GM12892 (cell line): Measurements from ENCODE around the gene ATG2A.
A peak's percentile ranks its signal among the peaks of the same experiment; 100 is the strongest.

Source experiments
- DNase-seq: peaks from one replicate; pipeline ENCODE4 v3.0.0; 2011; ENCODE audit not compliant: insufficient read length
- FAIRE-seq: peaks from 2 replicates; lab custom pipeline; 2011; peaks lifted over from hg19 to GRCh38; lab: Jason Lieb, UNC
- POLR2A ChIP-seq: IDR thresholded peaks from 2 replicates; pipeline ENCODE4 v1.6.1; 2011; ENCODE audit warnings: low read depth, low read length, control low read depth
- POLR2AphosphoS5 ChIP-seq: IDR thresholded peaks from 2 replicates; pipeline ENCODE4 v1.6.1; 2011; ENCODE audit warnings: low read depth, low read length, control low read depth
- TAF1 ChIP-seq: IDR thresholded peaks from 2 replicates; pipeline ENCODE4 v1.6.1; 2011; ENCODE audit warnings: low read depth, mild to moderate bottlenecking, control low read depth, low read length, borderline replicate concordance

The ATG2A gene

DNA sequence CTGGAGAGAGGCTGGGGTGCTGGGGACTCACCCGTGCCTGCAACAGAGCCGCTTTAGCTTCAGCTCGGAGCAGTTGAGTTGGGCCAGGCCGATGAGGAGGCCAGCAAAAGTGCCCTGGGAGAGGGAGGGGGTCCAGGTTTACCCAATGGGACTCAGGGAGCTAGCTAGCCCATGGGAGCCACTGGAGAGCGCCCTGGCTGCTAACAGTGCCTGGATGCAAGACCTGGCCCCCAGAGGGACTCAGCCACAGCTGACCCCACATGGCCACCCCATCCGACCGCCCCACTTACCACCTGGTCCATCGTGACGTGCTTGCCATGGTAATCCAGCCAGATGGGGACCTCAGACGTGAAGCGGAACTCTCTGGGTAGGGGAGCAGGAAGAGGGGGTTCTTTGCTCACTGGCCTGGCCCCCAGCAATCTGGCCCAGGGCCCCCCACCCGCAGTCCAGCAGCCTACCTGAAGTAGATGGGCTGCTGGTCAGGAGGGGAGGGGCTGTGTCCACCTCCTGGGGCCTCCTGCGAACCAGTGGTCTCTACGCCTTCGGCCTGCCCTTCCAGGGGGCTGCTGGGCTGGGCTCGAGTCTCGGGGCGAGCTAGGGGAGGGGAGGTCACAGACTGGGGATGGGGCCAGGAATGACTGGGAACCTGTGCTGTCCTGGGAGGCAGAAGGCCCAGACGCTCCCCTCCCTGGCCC is 19.5 kb downstream of the ATG2A start:
- no peak for FAIRE-seq

DNA sequence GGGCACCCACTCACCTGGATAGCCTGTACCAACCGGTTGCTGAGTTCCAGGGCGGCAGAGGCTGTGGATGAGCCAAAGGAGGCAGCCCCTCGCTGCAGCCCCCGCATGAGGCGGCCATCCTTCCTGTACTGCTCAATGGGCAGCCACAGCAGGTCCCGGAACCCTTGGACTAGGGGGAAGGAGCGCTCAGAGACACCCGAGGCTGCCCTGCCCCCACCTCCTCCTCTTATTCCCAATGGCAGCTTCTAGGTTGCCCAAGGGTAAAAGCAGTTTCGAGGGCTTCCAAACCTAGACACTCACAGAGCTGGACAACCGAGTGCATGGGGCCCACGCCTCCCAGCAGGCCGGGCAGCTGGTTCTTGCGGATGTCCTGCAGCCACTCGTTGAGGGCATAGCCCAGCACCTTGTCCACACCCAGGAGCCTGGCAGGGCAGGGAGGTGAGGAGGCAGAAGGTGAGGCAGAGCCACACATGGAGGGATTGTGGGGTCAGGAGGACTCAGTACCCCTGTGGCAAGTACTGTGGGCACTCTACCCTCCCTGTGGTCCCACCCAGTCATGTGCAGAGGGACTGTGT is 20.5 kb downstream of the ATG2A start:
- FAIRE-seq (no peak), DNase-seq (no peak)
- TF ChIP-seq POLR2A: no peak
- no peak for TF ChIP-seq TAF1
- TF ChIP-seq POLR2AphosphoS5: no peak

More for the DNA sequence above, 19.5 kb downstream of the ATG2A start:
- no peak for DNase-seq
- TF ChIP-seq TAF1 (no peak), POLR2AphosphoS5 (no peak), POLR2A (no peak)

DNA sequence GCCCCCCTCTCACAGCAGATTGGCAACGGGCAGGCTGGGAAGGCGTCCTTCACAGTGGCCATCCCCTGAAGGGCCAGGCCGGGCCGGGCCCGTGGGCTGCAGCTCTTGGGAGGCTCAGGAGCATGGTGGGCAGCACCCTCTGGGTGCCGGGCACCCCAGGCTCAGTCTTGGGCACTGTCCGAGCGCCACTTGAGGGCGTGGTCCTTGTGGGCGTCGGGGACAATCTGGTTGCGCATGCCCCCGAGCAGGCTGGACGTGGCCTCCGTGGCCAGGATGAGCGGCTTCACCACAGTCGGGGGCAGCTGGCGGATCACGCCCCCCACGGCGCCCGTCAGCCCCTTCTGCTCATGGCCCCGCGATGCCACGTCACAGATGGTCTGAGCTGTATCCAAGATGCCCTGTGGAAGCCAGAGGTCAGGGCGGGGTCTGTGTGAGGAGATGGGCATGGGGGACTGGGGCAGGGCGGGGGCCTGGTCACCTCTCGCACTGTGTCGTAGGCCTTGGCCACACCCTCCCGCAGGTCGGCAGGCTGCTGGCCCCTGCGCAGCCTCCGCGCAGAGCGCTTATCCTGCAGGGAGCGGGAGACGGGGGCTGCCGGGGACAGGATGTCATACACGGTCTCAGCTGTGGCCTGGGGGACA is 22.1 kb downstream of the ATG2A start:
- DNase-seq (no peak), FAIRE-seq (no peak)
- TF ChIP-seq POLR2AphosphoS5: no peak
- no peak for TF ChIP-seq POLR2A
- TF ChIP-seq TAF1: no peak

DNA sequence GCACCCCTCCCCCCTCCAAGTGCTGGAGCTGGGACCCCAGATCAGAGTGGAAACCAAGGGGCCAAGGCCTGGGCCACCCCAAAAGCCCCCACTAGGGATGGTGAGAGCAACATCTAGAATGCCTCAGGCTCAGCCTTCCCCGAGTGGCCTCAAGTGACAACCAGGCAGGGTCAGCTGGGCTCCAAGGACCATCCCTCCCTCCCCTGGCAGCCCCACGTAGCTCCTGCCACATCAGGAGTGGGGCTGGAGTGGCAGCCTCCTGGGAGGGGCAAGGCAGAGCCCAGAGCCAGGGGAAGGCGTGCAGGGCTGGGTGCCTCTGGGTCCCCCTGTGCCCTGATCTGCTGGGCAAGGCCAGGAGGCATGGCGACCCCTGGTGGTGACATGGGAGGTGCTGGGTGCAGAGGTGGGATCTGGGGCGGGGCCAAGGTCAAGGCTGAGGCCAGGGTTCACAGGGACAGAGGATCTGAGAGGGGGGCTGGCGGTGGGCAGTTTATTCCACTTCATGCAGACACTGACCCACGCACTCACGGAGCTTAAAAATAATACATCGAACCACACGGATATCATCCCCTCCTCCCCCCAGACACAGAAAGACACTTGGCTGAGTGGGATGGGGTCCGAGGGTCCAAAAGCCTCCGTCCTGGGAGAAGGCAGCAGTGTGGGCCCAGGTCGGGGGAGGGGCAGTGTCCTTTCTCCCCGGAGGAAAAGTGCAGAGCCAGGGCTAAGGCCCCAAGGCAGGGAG is 22.8 kb downstream of the ATG2A start:
- TF ChIP-seq POLR2A (no peak), TAF1 (no peak), POLR2AphosphoS5 (no peak)
- DNase-seq (peak; percentile 99), FAIRE-seq (peak; percentile 100)

DNA sequence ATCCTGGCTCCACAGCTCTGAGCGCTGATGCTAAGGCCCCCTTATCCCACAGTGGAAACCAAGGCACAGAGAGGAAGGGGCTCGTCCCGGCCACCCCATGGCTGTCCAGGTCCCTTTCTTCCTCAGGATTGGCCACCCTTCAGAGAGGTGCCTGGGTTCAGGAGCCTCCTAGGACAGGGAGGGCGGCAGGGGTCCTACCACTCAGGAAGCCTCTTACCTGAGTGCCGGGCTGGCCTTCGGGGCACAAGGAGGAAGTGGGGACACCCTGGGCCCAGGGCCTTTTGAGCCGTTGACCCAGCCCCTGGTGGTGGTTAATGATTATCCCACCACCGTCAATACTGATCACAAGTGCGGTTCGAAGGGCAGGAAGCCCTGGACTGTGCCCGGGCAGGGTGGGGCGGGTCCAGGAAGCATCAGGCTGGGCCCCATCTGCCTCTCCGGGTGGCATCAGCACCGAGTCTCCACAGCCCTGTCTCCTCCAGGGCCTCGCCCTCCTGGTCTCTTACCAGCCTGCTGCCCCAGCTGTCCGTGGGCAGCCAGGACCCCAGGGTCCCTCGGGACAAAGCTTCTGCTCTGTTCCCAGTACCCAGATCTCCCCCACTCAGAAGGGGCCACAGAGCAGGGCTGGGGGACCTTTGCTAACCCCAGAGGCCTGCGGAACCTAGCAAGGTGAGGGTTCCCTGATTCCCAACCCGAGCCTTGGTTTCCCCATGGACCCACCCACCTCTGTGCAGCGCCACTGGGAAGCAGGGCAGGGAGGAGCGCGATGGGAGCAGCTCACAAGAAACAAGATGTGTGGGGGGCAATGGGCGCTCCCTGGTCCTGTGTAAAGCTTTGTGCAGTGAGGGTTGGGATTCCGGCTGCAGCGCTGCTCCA is 23.6 kb downstream of the ATG2A start:
- TF ChIP-seq POLR2A: no peak
- TF ChIP-seq TAF1: no peak
- TF ChIP-seq POLR2AphosphoS5: no peak
- FAIRE-seq: peak; percentile 74
- DNase-seq: no peak

DNA sequence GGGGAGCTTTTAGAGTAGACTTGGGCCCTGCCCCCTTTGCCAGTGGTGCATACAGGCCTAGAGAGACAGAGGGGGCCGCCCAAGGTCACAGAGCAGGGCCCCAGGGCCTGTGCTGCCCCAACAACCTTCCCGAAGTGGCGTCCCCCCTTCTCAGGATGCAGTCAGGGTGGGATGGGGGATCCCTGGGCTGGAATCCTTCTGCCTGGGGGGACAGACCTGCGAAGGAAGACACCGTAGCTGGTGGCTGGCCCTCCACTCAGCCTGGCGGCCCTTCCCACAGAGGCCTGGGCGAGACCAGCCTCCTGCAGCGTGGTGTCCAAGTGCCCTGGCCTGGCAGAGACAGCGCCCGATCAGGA is 24.2 kb downstream of the ATG2A start:
- no peak for DNase-seq
- no peak for FAIRE-seq

DNA sequence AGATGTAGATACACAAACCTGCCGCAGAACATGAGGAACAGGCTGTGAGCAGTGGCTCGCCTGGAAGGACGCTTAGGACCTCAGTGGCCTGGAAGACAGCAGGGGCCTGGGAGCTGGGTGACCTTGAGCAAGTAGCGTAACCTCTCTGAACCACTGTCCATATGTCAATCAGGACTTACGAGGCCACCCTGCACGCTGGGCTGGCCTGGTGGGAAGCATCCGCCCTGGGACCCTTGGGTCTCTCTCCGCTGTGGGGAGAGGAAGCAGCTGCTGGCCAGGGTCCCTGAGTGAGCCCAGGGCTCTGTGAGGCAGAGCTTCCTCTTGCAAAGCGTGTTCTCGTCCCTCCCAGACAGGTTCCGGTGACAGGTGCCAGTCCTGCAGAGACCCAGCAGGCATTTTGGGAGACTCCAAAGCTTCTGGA is 24.6 kb downstream of the ATG2A start:
- no peak for FAIRE-seq
- DNase-seq: no peak
- TF ChIP-seq TAF1 (no peak), POLR2A (no peak)

More for the DNA sequence above, 24.2 kb downstream of the ATG2A start:
- TF ChIP-seq POLR2AphosphoS5: no peak

DNA sequence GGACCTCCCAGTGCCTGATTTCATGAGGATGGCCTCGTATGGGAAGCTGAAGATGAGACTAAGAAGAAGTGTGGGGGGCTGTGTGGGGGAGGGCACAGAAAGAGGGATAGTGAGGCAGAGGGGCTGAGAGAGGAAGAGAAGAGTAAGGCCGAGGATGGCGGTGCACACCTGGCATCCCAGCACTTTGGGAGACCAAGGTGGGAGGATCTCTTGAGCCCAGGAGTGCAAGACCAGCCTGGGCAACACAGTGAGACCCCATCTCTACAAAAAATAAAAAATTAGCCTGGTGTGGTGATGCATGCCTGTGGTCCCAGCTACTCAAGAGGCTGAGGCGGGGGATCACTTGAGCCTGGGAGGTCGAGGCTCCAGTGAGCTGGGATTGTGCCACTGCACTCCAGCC is 25.1 kb downstream of the ATG2A start:
- no peak for FAIRE-seq
- DNase-seq: no peak
- TF ChIP-seq POLR2A (no peak), TAF1 (no peak), POLR2AphosphoS5 (no peak)

DNA sequence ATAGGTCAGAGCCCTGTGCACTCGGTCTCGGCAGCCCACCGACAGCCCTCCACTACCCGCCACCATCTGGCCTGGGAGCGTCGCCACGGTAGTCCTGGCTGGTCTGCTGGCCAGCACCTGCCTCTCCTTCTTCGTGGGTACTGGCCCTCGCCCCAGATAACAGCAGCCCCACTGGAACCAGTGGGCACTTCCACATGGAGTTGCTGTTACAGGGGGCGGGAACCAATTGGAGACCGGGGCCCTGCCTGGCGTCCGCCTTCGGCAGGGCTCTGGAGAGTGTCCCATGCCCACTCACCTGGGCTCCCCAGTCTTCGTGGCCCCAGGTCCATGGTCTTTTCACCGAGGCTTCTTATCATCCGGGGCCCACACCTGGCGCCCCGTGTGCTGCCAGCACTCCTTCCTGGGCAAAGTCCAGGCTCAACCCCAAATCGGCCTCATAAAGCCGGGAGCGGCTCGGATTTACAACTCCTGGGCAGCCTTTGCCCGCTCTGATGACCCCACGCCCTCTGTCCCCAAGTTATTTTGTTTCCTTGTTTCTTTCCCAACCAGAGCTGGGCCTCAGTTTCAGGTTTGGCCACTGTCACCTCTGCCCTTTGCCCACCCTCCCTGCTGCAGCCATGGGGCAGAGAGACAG is 25.7 kb downstream of the ATG2A start:
- DNase-seq (no peak), FAIRE-seq (no peak)
- TF ChIP-seq POLR2A (no peak), TAF1 (no peak), POLR2AphosphoS5 (no peak)

DNA sequence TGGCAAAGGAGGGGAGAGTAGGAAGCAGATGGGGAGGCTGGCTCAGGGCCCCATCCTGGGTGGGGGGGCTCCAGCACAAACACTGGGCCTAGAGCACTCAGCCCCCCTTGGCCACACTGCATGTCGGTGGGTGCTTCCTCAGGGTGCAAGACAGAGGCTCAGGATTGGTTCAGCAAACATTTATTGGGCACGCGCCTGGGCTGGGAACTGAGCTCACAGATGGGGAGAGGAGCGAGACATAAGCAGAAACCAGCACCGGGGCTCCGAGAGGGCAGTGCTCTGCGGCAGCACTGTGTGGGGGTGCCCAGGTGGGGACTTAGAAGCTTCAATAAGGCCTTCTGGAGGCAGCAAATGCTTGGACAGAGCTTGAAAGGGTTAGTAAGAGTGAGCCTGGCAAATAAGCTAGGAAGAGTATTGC is 26.5 kb downstream of the ATG2A start:
- DNase-seq (no peak), FAIRE-seq (no peak)
- TF ChIP-seq POLR2A (no peak), TAF1 (no peak), POLR2AphosphoS5 (no peak)

DNA sequence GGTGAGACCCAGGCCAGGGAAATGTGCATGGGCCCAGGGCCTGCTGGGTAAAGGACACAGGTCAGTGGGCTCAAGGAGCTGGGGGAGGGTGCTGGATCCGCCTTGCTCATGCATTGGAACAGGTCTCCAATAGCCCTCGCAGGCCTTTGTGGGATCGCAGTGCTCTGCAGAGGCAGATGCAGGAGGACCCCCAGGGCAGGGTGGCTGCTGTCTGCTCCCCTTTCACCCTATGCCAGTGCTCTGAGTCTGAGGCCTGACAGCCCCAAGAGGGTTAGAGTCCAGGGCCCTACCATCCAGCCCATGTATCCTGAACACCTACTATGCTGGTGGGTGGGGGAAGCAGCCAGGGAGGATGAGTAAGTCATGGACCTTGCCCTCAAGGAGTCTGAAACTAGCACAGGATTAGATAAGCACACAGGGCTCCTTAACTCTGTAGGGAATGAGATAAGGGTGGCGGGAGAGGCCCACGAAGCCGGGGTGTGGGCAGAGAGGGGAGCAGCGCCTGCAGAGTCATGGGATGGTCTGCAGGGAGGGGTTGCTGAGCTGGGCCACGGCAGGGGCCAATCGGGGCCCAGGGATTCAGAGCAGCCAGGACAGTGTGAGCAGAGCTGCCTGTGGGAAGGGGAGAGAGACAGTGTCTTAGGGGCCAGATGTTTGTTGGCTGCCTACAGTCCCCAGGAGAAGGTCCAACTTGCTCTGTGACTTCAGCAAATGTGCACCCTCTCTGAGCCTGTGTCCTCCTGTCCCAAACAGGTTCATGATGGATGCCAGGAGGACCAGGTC is 28.1 kb downstream of the ATG2A start:
- TF ChIP-seq POLR2AphosphoS5 (no peak), TAF1 (no peak), POLR2A (no peak)
- FAIRE-seq: no peak
- no peak for DNase-seq
